Measurements from ENCODE around the gene SPTBN5. TPM values are rescaled to one million over a fixed set of nuclear protein-coding genes. Genes with fewer than 3 reads are reported as not detected.

The SPTBN5 gene
- total RNA-seq, 2 donors from 2014 or later: 0.55 to 1.4 TPM

DNA sequence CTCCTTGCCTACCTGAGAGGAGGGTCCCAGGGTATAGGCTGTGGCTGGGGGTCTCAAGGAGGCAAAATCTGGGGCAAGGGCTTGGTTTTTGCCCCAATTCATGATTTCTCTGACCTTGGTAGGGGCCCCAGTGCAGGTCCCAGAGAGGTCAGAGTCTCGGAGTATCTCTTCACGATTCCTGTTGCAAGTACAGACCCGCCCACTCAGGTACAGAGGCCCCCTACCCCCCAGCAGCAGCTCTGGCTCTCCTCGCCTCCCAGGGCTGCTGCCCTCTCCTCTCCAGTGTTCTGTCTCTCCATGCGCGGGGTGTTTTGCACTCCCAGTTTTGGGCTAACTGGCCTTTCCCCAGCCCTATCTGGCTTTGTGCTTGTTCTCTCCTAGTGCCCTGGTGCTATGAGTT is 71.4 kb downstream of the SPTBN5 start:
- no peak for ATAC-seq

DNA sequence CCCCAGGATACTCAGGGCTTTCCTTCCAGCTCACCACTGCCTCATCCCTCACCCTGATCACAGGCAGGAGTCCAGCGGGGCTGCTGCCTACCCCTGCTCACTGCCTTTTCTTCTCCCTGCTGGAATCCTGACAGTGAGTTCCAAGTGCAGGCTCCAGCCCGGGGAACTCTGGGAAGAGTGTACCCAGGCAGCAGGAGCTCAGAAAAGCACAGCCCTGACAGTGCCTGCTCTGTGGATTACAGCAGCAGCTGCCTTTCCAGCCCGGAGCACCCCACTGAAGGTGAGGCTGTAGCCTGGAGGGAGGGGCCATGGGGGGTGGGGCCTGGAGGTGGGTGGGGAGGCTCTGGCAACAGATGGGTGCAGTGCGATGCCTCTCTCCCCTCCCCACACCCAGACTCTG is 72.0 kb downstream of the SPTBN5 start:
- Mint-ChIP-seq H3K27ac (peak overlapping the region in 1 of 2 donors; percentile 72), H3K9me3 (no peaks in the 10 kb centered on the region), H3K36me3 (no peaks in the 10 kb centered on the region)
- ATAC-seq (no peak), DNase-seq (ENCODE audit: low spot score in 2 of 2) (no peak)

More for the DNA sequence above, 71.4 kb downstream of the SPTBN5 start:
- H3K36me3 Mint-ChIP-seq: no peaks in the 10 kb centered on the region
- H3K9me3 Mint-ChIP-seq: no peaks in the 10 kb centered on the region
- H3K27ac Mint-ChIP-seq: peak overlapping the region in 1 of 2 donors; percentile 22
- no peak for DNase-seq (ENCODE audit: low spot score in 2 of 2)

- ATAC-seq: no peak
- Mint-ChIP-seq H3K36me3 (no peaks in the 10 kb centered on the region), H3K27ac (no peak overlapping the region)
These were observed 72.9 kb downstream of the SPTBN5 start for GRCh38 chr15:41820791-41821423.

DNA sequence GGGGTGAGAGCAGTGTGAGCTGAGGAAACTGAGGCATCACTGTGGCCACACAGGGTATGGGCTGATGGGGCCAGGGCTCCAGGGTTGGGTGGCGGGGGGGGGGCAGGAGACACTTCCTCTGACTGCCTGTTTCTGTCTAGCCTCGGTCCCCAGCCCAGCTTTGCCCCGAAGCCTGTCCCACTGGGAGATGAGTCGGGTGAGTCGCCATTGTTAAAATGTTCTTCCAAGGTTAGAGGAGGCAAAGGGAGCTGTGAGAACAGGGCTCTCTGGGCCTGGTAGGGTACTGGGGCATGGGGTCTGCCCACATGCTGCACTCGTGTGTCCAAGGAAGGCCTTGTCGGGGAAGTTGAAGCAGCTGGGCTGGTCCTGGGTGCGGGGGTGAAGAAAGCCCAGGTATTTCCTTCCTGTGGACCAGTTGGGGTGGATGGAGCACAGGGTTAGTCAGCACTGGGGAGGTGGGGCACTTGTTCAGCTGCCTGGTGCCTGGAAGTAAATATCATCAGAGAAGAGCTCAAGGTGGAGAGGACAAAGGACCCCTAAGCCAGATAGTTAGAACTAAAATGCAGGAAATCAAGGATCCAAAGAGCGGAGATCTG is 74.3 kb downstream of the SPTBN5 start:
- Mint-ChIP-seq H3K9me3 (no peaks in the 10 kb centered on the region), H3K36me3 (no peaks in the 10 kb centered on the region), H3K27ac (peak overlapping the region; percentile 18 to 58)
- DNase-seq (ENCODE audit: low spot score in 2 of 2) (no peak), ATAC-seq (no peak)

More at GRCh38 chr15:41820791-41821423, 72.9 kb downstream of the SPTBN5 start:
- no peaks in the 10 kb centered on the region for H3K9me3 Mint-ChIP-seq
- DNase-seq (ENCODE audit: low spot score in 2 of 2): no peak

- no peaks in the 10 kb centered on the region for H3K36me3 Mint-ChIP-seq
- DNase-seq (ENCODE audit: low spot score in 2 of 2) (no peak), ATAC-seq (no peak)
- H3K9me3 Mint-ChIP-seq: no peaks in the 10 kb centered on the region
- peak overlapping the region in 1 of 2 donors; percentile 63 for H3K27ac Mint-ChIP-seq
These were observed 76.1 kb downstream of the SPTBN5 start for GRCh38 chr15:41817781-41818180.

GRCh38 chr15:41817327-41817726 is 76.5 kb downstream of the SPTBN5 start:
- ATAC-seq: no peak
- no peak overlapping the region for H3K27ac Mint-ChIP-seq

GRCh38 chr15:41816788-41817187 is 77.1 kb downstream of the SPTBN5 start:
- ATAC-seq: no peak
- Mint-ChIP-seq H3K9me3 (no peaks in the 10 kb centered on the region), H3K27ac (peak overlapping the region in 1 of 2 donors; percentile 32), H3K36me3 (no peaks in the 10 kb centered on the region)
- DNase-seq (ENCODE audit: low spot score in 2 of 2): no peak

More at GRCh38 chr15:41817327-41817726, 76.5 kb downstream of the SPTBN5 start:
- no peak for DNase-seq (ENCODE audit: low spot score in 2 of 2)
- Mint-ChIP-seq H3K9me3 (no peaks in the 10 kb centered on the region), H3K36me3 (no peaks in the 10 kb centered on the region)

GRCh38 chr15:41814534-41814933 is 79.3 kb downstream of the SPTBN5 start:
- Mint-ChIP-seq H3K27ac (peak overlapping the region in 1 of 2 donors; percentile 25), H3K9me3 (no peaks in the 10 kb centered on the region)
- ATAC-seq: no peak

GRCh38 chr15:41813426-41813825 is 80.4 kb downstream of the SPTBN5 start:
- DNase-seq (ENCODE audit: low spot score in 2 of 2): no peak
- Mint-ChIP-seq H3K36me3 (no peaks in the 10 kb centered on the region), H3K9me3 (no peaks in the 10 kb centered on the region), H3K27ac (peak overlapping the region in 1 of 2 donors; percentile 19)
- ATAC-seq: no peak

More at GRCh38 chr15:41814534-41814933, 79.3 kb downstream of the SPTBN5 start:
- no peak for DNase-seq (ENCODE audit: low spot score in 2 of 2)
- H3K36me3 Mint-ChIP-seq: no peaks in the 10 kb centered on the region

GRCh38 chr15:41812820-41813375 is 81.0 kb downstream of the SPTBN5 start:
- H3K36me3 Mint-ChIP-seq: no peaks in the 10 kb centered on the region
- H3K9me3 Mint-ChIP-seq: no peaks in the 10 kb centered on the region
- H3K27ac Mint-ChIP-seq: peak overlapping the region in 1 of 2 donors; percentile 19
- ATAC-seq (no peak), DNase-seq (ENCODE audit: low spot score in 2 of 2) (no peak)

DNA sequence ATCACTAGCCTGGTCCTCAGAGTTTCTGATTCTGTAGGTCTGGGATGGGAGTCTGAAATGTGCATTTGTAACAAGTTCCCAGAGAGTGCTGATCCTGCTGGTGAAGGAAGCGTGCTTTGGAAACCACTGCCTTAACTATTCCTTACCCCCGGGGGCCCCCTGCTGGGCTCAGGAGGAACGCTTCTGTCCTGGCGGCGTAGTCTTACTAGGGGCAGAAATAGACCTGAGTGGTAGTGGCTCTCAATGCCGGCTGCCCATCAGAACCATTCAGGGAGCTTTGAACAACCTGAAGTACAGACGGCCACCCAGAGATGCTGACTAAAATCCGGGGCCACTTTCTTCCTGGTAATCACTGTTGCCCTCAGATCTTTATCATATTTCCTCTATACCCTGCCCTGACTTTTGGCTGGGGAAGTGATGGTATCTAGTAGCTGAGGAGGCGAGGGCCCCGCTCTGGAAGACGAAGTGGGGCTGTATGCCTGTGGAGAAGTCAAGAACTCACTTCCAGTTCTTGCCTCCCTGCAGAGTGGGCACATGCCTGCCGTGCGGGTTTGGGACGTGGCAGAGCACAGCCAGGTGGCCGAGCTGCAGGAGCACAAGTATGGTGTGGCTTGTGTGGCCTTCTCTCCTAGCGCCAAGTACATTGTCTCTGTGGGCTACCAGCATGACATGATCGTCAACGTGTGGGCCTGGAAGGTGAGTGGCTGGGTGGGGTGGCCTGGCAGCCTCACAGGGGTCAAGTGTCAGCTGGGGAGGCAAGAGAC is 82.2 kb downstream of the SPTBN5 start:
- no peaks in the 10 kb centered on the region for H3K36me3 Mint-ChIP-seq
- DNase-seq (ENCODE audit: low spot score in 2 of 2) (peak in 1 of 2 donors; percentile 75), ATAC-seq (peak; percentile 91 to 94)
- H3K27ac Mint-ChIP-seq: peak overlapping the region; percentile 24 to 27
- no peaks in the 10 kb centered on the region for H3K9me3 Mint-ChIP-seq

DNA sequence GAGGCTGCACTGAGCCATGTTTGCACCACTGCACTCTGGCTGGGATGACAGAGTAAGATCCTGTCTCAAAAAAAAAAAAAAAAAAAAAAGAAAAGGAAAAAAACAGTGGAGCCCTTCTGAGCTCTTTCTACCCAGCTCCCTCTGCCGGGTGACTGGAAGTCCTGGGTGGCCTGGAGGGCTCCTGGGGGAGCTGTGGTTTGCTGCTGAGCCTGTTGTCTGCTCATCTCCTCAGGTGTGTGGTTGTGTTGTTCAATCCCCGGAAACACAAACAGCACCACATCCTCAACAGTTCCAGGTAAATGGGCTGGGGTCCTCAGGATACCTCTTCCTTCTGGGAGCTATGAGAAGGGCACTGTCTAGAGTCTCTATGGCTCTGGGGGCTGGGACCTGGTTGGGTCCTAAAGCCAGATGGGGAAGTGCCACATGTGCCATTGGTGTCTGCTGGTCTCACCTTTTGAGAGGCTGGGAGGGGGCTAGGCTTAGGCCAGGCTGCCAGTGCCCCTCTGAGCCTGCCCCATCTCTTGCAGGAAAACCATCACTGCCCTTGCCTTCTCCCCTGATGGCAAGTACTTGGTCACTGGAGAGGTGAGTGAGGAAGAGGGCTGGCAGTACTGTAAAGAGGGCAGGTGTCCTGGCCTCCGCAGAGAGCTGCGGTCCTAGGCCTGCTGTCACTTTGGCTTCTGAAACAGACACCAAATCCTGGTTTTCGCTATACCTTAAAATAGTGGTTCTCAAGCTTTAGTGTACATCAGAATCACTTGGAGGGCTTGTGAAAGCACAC is 83.0 kb downstream of the SPTBN5 start:
- no peaks in the 10 kb centered on the region for H3K9me3 Mint-ChIP-seq
- DNase-seq (ENCODE audit: low spot score in 2 of 2): no peak
- H3K36me3 Mint-ChIP-seq: no peaks in the 10 kb centered on the region
- ATAC-seq: peak in 1 of 2 donors; percentile 15
- H3K27ac Mint-ChIP-seq: peak overlapping the region in 1 of 2 donors; percentile 24

- no peaks in the 10 kb centered on the region for H3K36me3 Mint-ChIP-seq
- no peaks in the 10 kb centered on the region for H3K9me3 Mint-ChIP-seq
- DNase-seq (ENCODE audit: low spot score in 2 of 2): no peak
- peak overlapping the region in 1 of 2 donors; percentile 36 for H3K27ac Mint-ChIP-seq
- no peak for ATAC-seq
These were observed 84.2 kb downstream of the SPTBN5 start for GRCh38 chr15:41809526-41810220.

DNA sequence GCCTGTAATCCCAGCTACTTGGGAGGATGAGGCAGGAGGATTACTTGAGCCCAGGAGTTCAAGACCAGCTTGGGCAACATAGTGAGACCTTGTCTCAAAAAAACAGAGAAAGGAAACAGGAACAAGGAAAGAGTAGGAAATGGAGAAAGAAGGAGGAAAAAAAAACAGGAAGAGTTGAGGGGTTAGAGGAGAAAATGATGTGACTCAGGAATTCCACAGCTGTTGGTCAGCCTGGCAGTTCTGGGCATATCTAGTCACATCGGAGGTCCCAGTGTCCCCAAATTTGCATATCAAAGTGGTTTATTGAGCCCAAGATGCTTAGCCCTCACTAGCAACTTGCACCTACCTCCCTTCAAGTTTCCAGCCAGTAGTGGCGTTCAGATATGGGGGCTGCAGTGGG is 84.7 kb downstream of the SPTBN5 start:
- no peak for DNase-seq (ENCODE audit: low spot score in 2 of 2)
- Mint-ChIP-seq H3K36me3 (no peaks in the 10 kb centered on the region), H3K9me3 (no peaks in the 10 kb centered on the region), H3K27ac (peak overlapping the region in 1 of 2 donors; percentile 36)
- ATAC-seq: no peak

DNA sequence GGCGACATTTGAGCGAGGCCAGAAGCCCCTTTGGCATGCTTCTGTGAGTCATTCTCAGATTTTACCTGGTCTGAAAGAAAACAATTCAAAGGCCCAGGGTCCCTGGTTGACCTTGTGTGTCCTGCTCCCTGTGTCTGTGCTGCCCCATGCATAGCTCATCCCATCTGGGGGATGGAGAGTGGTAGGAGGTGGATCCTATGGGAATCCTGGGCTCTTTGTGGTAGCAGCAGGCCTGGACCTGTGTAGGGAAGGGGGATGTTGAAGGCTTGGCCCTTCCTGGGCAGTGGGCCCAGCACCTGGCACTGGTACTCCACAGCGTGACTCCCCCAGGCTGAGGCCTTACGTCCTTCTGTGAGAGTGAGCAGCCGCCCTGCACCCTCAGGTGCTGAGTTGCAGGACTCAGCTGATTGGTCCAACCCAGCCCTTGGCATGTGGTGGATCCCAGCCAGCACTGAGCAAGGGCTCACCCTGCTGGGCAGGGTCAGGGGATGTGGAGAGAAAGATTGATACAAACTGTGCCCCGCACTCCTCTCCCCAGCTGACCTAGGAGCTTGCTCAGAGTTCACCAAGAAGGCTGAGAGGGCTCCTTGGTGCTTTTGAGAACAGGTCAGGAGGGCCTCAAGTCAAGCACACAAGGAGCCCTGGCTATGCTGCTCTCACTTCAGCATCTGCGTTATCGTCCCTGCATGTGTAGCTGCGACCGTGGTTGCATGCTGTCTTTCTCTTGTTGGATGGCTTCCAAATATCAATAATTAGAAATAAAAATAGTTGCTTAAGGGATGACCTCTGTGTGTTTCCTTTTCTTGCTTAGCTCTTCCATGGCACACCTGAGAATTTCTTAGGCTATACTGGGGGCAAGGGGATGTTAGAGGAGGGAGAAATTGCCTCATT is 87.3 kb downstream of the SPTBN5 start:
- Mint-ChIP-seq H3K9me3 (no peaks in the 10 kb centered on the region), H3K36me3 (no peaks in the 10 kb centered on the region), H3K27ac (peak overlapping the region in 1 of 2 donors; percentile 19)
- ATAC-seq (no peak), DNase-seq (ENCODE audit: low spot score in 2 of 2) (no peak)

Data from activated naive CD4-positive, alpha-beta T cell treated with anti-CD3 and anti-CD28 coated beads, Interleukin-2, amount 50 U/mL, for 72 hours (primary cell).